ENCODE results near the gene CRIP3.
"Not testable (repeated sequence)": the region's sequence is repeated elsewhere in the genome, so short reads cannot be mapped to it uniquely, and the experiment has no call there.

CRIP3 gene

DNA sequence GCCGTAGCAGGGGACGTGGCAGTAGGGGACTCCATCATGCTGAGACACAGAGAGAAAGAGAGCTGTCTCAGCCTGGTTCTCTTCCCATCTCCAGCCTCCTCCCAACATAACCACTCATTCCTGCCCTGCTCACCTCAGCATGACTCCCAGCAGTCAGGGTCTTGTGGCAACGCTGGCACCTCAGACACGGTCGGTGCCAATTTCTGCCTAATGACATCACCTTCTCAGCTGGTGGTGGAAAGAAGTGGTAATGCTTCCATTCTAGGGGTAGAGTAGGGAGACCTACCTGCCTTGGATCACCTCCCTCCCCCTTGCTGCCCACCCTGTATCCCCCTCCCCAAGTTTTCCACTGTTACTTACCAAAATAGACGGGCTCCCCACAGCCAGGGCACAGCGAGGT lies 2.5 kb downstream of the CRIP3 start:
- DNase-seq (ENCODE audit: low read depth in 3 of 3), result no peak

GRCh38 chr6:43304882-43305281 lies 3.7 kb downstream of the CRIP3 start:
- DNase-seq (ENCODE audit: low read depth in 3 of 3), result no peak

DNA sequence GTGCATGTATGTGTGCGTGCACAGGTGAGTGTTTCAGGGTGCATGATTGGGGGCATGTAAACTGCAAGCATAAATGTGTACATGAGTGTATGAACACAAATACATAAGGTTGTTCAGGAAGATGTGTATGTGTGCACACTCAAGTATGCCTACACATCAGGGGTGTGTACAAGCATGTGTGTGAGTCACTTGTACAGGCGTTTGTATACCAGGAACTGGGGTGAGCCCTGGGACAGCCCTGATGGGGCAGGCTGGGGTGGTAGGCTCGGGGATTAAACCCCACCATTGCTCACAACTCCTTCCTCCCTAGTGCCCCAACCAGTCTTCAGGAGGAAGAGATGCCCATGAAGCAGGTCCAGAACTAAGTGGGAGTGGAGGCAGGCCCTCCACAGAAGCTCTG lies 4.3 kb downstream of the CRIP3 start:
- no peak for DNase-seq (ENCODE audit: low read depth in 3 of 3)

GRCh38 chr6:43303751-43304331 lies 4.8 kb downstream of the CRIP3 start:
- no peak for DNase-seq (ENCODE audit: low read depth in 3 of 3)

- not testable (repeated sequence) for DNase-seq (ENCODE audit: low read depth in 3 of 3)
Measured at GRCh38 chr6:43303006-43303405, 5.6 kb downstream of the CRIP3 start.

DNA sequence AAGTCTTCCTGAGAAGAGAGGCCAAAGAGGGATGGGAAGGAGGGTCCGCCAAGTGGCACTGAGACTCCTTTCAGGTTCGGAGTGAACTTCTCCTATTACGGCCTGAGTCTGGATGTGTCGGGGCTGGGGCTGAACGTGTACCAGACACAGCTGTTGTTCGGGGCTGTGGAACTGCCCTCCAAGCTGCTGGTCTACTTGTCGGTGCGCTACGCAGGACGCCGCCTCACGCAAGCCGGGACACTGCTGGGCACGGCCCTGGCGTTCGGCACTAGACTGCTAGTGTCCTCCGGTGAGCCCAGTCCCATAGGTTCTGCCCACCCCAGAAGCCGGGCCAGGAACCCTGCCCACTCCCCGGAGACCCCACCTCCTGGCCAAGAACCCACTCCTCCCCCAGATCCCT lies 6.5 kb downstream of the CRIP3 start:
- DNase-seq (ENCODE audit: low read depth in 3 of 3), result no peak

DNA sequence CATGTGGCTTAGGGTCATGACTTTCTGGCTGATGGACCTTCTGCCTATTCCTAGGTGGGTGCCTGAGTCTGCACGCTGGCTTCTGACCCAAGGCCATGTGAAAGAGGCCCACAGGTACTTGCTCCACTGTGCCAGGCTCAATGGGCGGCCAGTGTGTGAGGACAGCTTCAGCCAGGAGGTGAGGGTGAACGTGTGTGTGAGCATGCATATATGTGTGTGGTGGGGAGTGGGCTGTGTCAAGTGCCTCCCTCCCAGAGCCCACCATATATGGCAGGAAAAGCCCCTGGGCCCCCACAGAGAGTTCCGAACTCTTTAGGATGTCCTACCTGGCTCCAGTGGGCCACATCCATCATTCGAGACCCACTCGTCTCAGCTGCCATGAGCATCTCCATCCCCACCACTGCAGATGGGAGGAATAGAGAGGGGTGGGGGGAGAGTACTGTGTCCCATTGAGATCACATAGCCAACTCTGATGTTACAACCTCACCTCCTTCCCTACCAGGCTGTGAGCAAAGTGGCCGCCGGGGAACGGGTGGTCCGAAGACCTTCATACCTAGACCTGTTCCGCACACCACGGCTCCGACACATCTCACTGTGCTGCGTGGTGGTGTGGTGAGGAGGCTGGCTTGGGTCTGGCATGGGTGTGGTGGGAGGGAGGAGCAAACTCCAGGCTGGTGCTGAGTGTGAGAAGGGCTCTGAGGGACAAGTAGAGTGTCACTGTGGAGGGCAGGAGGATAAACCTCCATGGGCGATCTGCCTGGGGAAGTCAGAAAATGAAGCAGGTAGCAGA lies 7.3 kb downstream of the CRIP3 start:
- DNase-seq (ENCODE audit: low read depth in 3 of 3), result no peak

- DNase-seq (ENCODE audit: low read depth in 3 of 3), result no peak
Measured at GRCh38 chr6:43299338-43300293, 9.0 kb downstream of the CRIP3 start.

GRCh38 chr6:43298565-43299337 lies 9.9 kb downstream of the CRIP3 start:
- DNase-seq (ENCODE audit: low read depth in 3 of 3), result no peak

GRCh38 chr6:43297644-43298564 lies 10.7 kb downstream of the CRIP3 start, which contains the start of gene SLC22A7:
TSS of gene SLC22A7 (plus strand) at chr6:43298260. CDS start at chr6:43298359, 99 bp downstream.
- DNase-seq (ENCODE audit: low read depth in 3 of 3), result no peak

DNA sequence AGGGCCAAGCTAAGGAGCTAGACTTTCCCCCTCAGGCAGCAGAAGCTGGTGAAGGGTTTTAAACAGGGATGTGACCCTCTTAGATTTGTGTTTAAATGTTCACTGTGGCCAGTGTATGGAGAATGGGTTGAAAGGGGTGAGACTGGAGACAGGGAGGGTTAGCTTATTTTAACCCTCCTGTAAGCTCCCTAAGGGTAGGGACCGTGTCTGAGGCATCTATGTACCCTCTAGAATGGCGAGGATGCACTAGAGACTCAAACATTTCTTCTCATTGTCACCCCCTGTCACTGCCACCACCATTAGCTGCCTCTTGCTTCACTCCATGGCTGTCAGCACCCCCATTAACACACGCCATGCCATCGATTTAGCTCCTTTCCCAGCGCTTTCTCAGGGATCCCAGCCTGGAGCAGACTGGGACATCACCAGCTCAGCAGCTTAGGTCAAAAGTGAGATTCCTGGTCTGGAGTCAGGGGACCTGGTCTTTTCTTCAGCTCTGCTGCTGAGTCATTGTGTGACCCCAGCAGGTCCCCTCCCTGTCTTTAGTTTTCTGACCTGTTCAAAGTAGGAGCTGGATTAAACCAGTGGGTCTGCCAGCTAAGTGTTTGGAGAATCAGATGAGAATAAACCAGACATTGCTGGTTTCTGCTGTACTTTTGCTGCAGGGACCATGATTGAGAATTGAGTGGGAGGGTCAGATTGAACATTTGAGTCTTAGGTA lies 11.7 kb downstream of the CRIP3 start:
- no peak for DNase-seq (ENCODE audit: low read depth in 3 of 3)

DNA sequence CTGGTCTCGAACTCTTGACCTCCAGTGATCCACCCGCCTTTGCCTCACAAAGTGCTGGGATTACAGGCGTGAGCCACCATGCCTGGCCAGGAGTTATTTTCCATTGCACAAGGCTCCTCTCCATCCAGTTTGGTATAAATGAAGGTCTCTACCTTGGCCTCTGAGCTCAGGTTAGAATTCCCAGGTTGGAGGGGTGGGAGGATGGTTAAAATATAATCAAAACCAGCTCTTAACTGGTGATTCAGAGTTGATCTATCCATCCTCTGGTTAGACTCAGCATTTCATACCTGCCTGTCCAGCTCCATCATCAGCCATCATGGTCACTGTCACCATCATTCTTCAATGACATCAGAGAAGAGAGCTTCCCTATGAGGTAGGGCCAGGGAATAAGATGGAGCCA lies 13.2 kb downstream of the CRIP3 start:
- no peak for DNase-seq (ENCODE audit: low read depth in 3 of 3)

- DNase-seq (ENCODE audit: low read depth in 3 of 3), result no peak
Measured at GRCh38 chr6:43294536-43294935, 14.1 kb downstream of the CRIP3 start.

DNA sequence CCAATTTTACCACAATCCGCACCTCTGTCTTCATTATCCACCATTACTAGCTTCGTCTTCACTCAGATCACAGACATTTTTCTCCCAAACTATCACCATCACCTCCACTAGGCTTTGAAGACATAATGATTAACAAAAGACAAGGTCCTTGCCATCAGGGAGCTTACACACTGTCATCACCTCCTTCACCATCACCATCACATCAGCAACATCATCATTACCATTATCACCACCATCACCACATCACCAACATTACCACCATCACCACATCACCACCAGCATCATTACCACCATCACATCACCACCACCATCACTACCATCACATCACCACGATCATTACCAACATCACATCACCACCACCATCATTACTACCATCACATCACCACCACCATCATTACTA lies 14.9 kb downstream of the CRIP3 start:
- DNase-seq (ENCODE audit: low read depth in 3 of 3), result no peak

DNA sequence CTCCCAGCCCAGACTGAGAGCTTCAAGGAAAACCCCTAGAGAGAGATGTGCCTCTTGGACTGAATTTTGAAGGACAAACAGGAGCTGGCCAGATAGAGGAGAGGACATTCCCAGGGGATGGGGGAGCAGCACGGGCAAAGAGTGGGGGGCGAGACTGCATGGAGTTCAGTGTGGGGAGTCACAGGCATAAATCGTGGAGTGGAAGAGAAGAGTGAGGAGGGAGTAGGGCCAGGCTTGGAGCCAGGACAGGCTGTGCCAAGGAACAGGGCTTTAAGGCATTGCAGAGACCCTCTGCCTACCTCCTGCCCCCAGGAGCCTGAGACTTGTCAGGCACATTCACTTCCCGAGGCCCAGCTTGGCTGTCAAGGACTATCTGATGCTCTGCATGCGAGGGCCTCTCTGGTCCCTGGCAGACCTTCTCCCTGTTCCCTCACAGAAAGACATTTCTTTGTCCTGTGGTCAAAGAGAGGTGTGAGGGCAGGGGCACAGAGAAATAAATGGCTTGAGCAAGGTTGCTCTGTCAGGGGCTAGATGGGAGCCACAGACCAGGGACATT lies 15.8 kb downstream of the CRIP3 start:
- DNase-seq (ENCODE audit: low read depth in 3 of 3), result no peak

- no peak for DNase-seq (ENCODE audit: low read depth in 3 of 3)
Measured at GRCh38 chr6:43292341-43292740, 16.3 kb downstream of the CRIP3 start.

GRCh38 chr6:43291708-43292107 lies 16.9 kb downstream of the CRIP3 start:
- no peak for DNase-seq (ENCODE audit: low read depth in 3 of 3)

- no peak for DNase-seq (ENCODE audit: low read depth in 3 of 3)
Measured at GRCh38 chr6:43290905-43291355, 17.7 kb downstream of the CRIP3 start.

- no peak for DNase-seq (ENCODE audit: low read depth in 3 of 3)
Measured at GRCh38 chr6:43290339-43290904, 18.2 kb downstream of the CRIP3 start.
